HepG2 (cell line): ENCODE data around the gene KREMEN1. TPM values are rescaled to one million over a fixed set of nuclear protein-coding genes. Genes with fewer than 3 reads are reported as not detected.

Source experiments
- ATAC-seq: fragments of 200-7000 bp; cut with Tn5 transposase; 3 replicates; pipeline ENCODE4 v1.9.1; 2020; ENCODE audit warnings: mild to moderate bottlenecking, moderate library complexity
- BruUV-seq: library from RNA; stranded (reverse); fragments of 400-500 nt; replicated peaks from 2 replicates; lab custom pipeline; 2021; lab: Mats Ljungman, UMichigan
- CTCF ChIA-PET: fragments of 300-600 bp; formaldehyde crosslinking; extraction: SDS; loops from one replicate; lab custom pipeline; 2021; ENCODE audit warnings: low total read pairs, inconsistent platforms, low intra/inter-chr PET ratio; lab: Yijun Ruan, JAX
- POLR2A ChIA-PET: fragments of 350-600 bp; sonication (Branson Sonifier 250); formaldehyde crosslinking; loops from one replicate; lab custom pipeline; 2020; ENCODE audit warnings: antibody characterized with exemption, inconsistent platforms; lab: Yijun Ruan, JAX
- DNase-seq: peaks from one replicate; pipeline ENCODE4 v3.0.0-alpha.2; 2015; ENCODE audit warnings: low spot score
- FAIRE-seq: peaks from 3 replicates; lab custom pipeline; 2011; peaks lifted over from hg19 to GRCh38; lab: Jason Lieb, UNC
- H2AFZ ChIP-seq: one replicate; pipeline ENCODE4 v1.6.1; 2011; ENCODE audit warnings: low read length, inconsistent platforms
- H3K27ac ChIP-seq: fragments of 300-600 bp; 3 replicates; pipeline ENCODE4 v1.8.0; 2011; ENCODE audit warnings: mixed run types, mild to moderate bottlenecking, mixed read lengths, low read length, inconsistent platforms; ENCODE audit not compliant: insufficient read depth; ENCODE audit errors: extremely low read length
- H3K27me3 ChIP-seq, 2 experiments: fragments of 200-600 bp in 1 of 2; 2 replicates in 1 of 2; 3 replicates in 1 of 2; pipeline versions ENCODE4 v1.6.0 to v1.8.0; 2011; ENCODE audit warnings: low read length in 2 of 2, mild to moderate bottlenecking in 2 of 2, moderate library complexity in 2 of 2, inconsistent platforms in 1 of 2; ENCODE audit not compliant: insufficient read depth in 2 of 2, control insufficient read depth in 1 of 2
- H3K36me3 ChIP-seq, 2 experiments: fragments of 200-600 bp in 1 of 2; replicated peaks in 1 of 2; 2 replicates in 1 of 2; 3 replicates in 1 of 2; pipeline versions ENCODE4 v1.5.1 to v1.8.0; 2011; ENCODE audit warnings: low read length in 2 of 2, inconsistent platforms in 1 of 2; ENCODE audit not compliant: insufficient read depth in 2 of 2, control insufficient read depth in 1 of 2
- H3K4me1 ChIP-seq: 2 replicates; pipeline ENCODE4 v1.5.1; 2012; ENCODE audit warnings: low read length, inconsistent platforms; ENCODE audit not compliant: insufficient read depth
- H3K4me2 ChIP-seq: 2 replicates; pipeline ENCODE4 v1.6.0; 2011; ENCODE audit warnings: low read depth, low read length, inconsistent platforms
- H3K4me3 ChIP-seq, 3 experiments: fragments of 200-600 bp in 1 of 3; sonication (generic), shearing (Covaris generic) in 1 of 3; replicated peaks in 1 of 3; 2 replicates each; pipeline ENCODE4 v1.5.1; 2011 to 2016; ENCODE audit warnings: low read length in 3 of 3, inconsistent platforms in 2 of 3, low read depth in 2 of 3, mild to moderate bottlenecking in 2 of 3, control low read depth in 1 of 3, mixed read lengths in 1 of 3; ENCODE audit not compliant: insufficient read depth in 1 of 3
- H3K79me2 ChIP-seq: one replicate; pipeline ENCODE4 v1.6.1; 2011; ENCODE audit warnings: low read length, inconsistent platforms; ENCODE audit not compliant: insufficient read depth
- H3K9ac ChIP-seq: 2 replicates; pipeline ENCODE4 v1.6.0; 2011; ENCODE audit warnings: mild to moderate bottlenecking, low read depth, low read length, inconsistent platforms; ENCODE audit not compliant: insufficient read depth
- H3K9me3 ChIP-seq: 2 replicates; pipeline ENCODE4 v1.5.1; 2012; ENCODE audit warnings: mild to moderate bottlenecking, low read length
- H4K20me1 ChIP-seq: 2 replicates; pipeline ENCODE4 v1.6.0; 2011; ENCODE audit warnings: inconsistent platforms, mild to moderate bottlenecking, low read length, moderate library complexity; ENCODE audit not compliant: insufficient read depth
- KLF9 ChIP-seq: IDR thresholded peaks from 2 replicates; pipeline ENCODE4 v1.6.1; 2016; ENCODE audit warnings: low read depth
- TAF15 ChIP-seq: fragments of 200-400 bp; formaldehyde crosslinking; IDR thresholded peaks from one replicate; pipeline ENCODE4 v1.6.1; 2018; ENCODE audit warnings: mild to moderate bottlenecking, low read depth, low read length; ENCODE audit not compliant: poor library complexity, severe bottlenecking
- TCF7 ChIP-seq: sonication (generic); IDR thresholded peaks from 2 replicates; pipeline ENCODE4 v1.6.1; 2016; ENCODE audit warnings: antibody characterized with exemption, low read depth
- ZNF180 ChIP-seq: sonication (generic); formaldehyde crosslinking; IDR thresholded peaks from 2 replicates; pipeline ENCODE4 v1.4.0; 2020; ENCODE audit warnings: low read depth, missing genetic modification reagents, borderline replicate concordance
- ZNF484 ChIP-seq: sonication (generic); formaldehyde crosslinking; IDR thresholded peaks from 2 replicates; pipeline ENCODE4 v1.5.1; 2020; ENCODE audit warnings: mild to moderate bottlenecking, low read depth, missing genetic modification reagents, borderline replicate concordance
- WGBS: methylation state at CpG from one replicate; pipeline ENCODE4 v1.1.6; 2017; ENCODE audit warnings: low lambda C conversion rate; 5-methylcytosine and 5-hydroxymethylcytosine counted together
- in situ Hi-C: cut with HindIII; loops from 2 replicates; pipeline ENCODE4 v1.10.0; 2017; ENCODE audit warnings: low pct_unique_long_range_greater_than_20kb; ENCODE audit not compliant: extremely low pct_ligation_motif_present
- intact Hi-C: fragments of 100-400 bp; cut with micrococcal nuclease; formaldehyde crosslinking; loops from one replicate; pipeline ENCODE4 v1.10.0; 2022; ENCODE audit not compliant: unreplicated experiment
- polyA plus RNA-seq, 8 experiments: library from polyadenylated mRNA; depleted of rRNA in 3 of 8; stranded (reverse) in 7 of 8; unstranded in 1 of 8; fragments of >200 nt; fragmentation: Illumina TruSeq in 4 of 8; extraction: Trizol in 4 of 8; gene quantifications; 2 replicates each; pipeline versions ENCODE4 v1.2.1 to v1.2.3, GENCODE V29; 2011 to 2016; ENCODE audit warnings: low read depth in 4 of 8, missing spikeins in 1 of 8, mixed read lengths in 1 of 8; ENCODE audit not compliant: insufficient read depth in 1 of 8
- total RNA-seq, 5 experiments: library from RNA; depleted of rRNA; stranded (reverse); fragments of >200 nt; fragmentation: Illumina TruSeq; extraction: Trizol; gene quantifications; 2 replicates each; pipeline ENCODE4 v1.2.3, GENCODE V29; 2016; ENCODE audit warnings: low read depth in 1 of 5
- TF ChIP-seq, protein P1 (sequence below), 2 experiments: sonication (generic) in 1 of 2; formaldehyde crosslinking in 1 of 2; IDR thresholded peaks; 2 replicates each; pipeline versions ENCODE4 v1.4.0 to v1.6.1; 2018 to 2020; ENCODE audit warnings: missing genetic modification reagents in 2 of 2, borderline replicate concordance in 1 of 2, low read depth in 1 of 2, mild to moderate bottlenecking in 1 of 2, missing biosample characterization in 1 of 2
- TF ChIP-seq, protein P2 (sequence below): sonication (generic); formaldehyde crosslinking; IDR thresholded peaks from 2 replicates; pipeline ENCODE4 v1.4.0; 2020; ENCODE audit warnings: missing genetic modification reagents
- TF ChIP-seq, protein P3 (sequence below): sonication (generic); formaldehyde crosslinking; IDR thresholded peaks from 2 replicates; pipeline ENCODE4 v1.5.0; 2020; ENCODE audit warnings: mild to moderate bottlenecking, missing genetic modification reagents, moderate library complexity

The KREMEN1 gene
- total and polyA plus RNA-seq, 2 of the 13 experiments (the other 11 are each of a cell fraction or from before 2014, with no cell fraction given), result 9.8 to 13.8 TPM

GRCh38 chr22:29213493-29213892, 140.7 kb downstream of the KREMEN1 start:
- intact Hi-C loops, result no loop called here
- Histone ChIP-seq H3K27me3 (peaks cover 0 to 15% of the 10 kb centered on the region in 2 experiments; a peak in 4 of 5 replicates), H3K79me2 (no peaks in the 10 kb centered on the region), H3K9me3 (no peaks in the 10 kb centered on the region), H2AFZ (no peak overlapping the region), H3K4me3 (no peak overlapping the region)
- DNase-seq (no peak), FAIRE-seq (no peak)
- POLR2A ChIA-PET, result no interaction called here
- CTCF ChIA-PET, result no interaction called here
- in situ Hi-C loops, result no loop called here
- BruUV-seq, result no TSS peak
- TF ChIP-seq TCF7, result no peak
- TF ChIP-seq, protein P1, sequence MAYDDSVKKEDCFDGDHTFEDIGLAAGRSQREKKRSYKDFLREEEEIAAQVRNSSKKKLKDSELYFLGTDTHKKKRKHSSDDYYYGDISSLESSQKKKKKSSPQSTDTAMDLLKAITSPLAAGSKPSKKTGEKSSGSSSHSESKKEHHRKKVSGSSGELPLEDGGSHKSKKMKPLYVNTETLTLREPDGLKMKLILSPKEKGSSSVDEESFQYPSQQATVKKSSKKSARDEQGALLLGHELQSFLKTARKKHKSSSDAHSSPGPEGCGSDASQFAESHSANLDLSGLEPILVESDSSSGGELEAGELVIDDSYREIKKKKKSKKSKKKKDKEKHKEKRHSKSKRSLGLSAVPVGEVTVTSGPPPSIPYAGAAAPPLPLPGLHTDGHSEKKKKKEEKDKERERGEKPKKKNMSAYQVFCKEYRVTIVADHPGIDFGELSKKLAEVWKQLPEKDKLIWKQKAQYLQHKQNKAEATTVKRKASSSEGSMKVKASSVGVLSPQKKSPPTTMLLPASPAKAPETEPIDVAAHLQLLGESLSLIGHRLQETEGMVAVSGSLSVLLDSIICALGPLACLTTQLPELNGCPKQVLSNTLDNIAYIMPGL (CRISPR knock-in tag; IDR thresholded peaks at IDR 0.05; ENCODE audit: borderline replicate concordance in 1 of 2, low read depth in 1 of 2), result no peak
- no peak for TF ChIP-seq ZNF484 (CRISPR knock-in tag)
- TF ChIP-seq, all 625 proteins: peak for 0
- no peaks in the 10 kb centered on the region for H3K36me3 ChIP-seq
- no peak overlapping the region for H3K9ac ChIP-seq
- H3K4me1 ChIP-seq, result peaks cover 22% of the 10 kb centered on the region
- H4K20me1 ChIP-seq, result no peaks in the 10 kb centered on the region
- no peak overlapping the region for H3K4me2 ChIP-seq
- ATAC-seq, result no peak
- no peak overlapping the region for H3K27ac ChIP-seq
- 27% methylated on average over 8 of the region's 9 CpGs for WGBS

DNA sequence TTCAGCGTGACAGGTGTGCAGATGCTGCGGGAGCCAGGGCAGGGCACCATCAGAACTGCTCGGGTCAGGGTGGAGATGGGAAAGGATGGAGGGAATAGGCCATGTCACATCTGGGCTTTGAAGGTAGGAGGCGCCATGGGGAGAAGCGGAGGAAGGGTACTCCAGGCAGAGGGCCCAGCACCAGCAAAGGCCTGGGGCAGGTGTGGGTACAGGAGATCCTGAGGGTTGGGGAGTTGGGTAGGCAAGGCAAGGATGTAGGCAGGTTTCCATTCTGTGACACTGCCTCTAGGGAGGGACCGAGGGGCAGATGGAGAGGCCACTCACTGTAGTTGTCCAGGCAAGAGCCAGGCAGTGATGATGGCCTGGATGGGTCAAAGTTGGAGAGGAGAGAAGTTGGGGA, 141.4 kb downstream of the KREMEN1 start:
- Histone ChIP-seq H3K27ac (no peak overlapping the region), H2AFZ (no peak overlapping the region), H3K4me1 (peaks cover 17% of the 10 kb centered on the region), H3K4me3 (no peak overlapping the region), H3K36me3 (no peaks in the 10 kb centered on the region), H3K4me2 (no peak overlapping the region), H3K9me3 (no peaks in the 10 kb centered on the region), H3K27me3 (peaks cover 0 to 11% of the 10 kb centered on the region in 2 experiments; a peak in 3 of 5 replicates), H3K9ac (no peak overlapping the region), H3K79me2 (no peaks in the 10 kb centered on the region), H4K20me1 (no peaks in the 10 kb centered on the region)
- intact Hi-C loops, result no loop called here
- CTCF ChIA-PET, result no interaction called here
- TF ChIP-seq ZNF180 (no peak), TAF15 (no peak), KLF9 (CRISPR knock-in tag) (no peak)
- TF ChIP-seq, protein P2, sequence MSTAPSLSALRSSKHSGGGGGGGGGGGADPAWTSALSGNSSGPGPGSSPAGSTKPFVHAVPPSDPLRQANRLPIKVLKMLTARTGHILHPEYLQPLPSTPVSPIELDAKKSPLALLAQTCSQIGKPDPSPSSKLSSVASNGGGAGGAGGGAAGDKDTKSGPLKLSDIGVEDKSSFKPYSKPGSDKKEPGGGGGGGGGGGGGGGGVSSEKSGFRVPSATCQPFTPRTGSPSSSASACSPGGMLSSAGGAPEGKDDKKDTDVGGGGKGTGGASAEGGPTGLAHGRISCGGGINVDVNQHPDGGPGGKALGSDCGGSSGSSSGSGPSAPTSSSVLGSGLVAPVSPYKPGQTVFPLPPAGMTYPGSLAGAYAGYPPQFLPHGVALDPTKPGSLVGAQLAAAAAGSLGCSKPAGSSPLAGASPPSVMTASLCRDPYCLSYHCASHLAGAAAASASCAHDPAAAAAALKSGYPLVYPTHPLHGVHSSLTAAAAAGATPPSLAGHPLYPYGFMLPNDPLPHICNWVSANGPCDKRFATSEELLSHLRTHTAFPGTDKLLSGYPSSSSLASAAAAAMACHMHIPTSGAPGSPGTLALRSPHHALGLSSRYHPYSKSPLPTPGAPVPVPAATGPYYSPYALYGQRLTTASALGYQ, result no peak
- TF ChIP-seq, protein P3, sequence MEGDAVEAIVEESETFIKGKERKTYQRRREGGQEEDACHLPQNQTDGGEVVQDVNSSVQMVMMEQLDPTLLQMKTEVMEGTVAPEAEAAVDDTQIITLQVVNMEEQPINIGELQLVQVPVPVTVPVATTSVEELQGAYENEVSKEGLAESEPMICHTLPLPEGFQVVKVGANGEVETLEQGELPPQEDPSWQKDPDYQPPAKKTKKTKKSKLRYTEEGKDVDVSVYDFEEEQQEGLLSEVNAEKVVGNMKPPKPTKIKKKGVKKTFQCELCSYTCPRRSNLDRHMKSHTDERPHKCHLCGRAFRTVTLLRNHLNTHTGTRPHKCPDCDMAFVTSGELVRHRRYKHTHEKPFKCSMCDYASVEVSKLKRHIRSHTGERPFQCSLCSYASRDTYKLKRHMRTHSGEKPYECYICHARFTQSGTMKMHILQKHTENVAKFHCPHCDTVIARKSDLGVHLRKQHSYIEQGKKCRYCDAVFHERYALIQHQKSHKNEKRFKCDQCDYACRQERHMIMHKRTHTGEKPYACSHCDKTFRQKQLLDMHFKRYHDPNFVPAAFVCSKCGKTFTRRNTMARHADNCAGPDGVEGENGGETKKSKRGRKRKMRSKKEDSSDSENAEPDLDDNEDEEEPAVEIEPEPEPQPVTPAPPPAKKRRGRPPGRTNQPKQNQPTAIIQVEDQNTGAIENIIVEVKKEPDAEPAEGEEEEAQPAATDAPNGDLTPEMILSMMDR, result no peak
- FAIRE-seq, result no peak
- DNase-seq, result no peak
- in situ Hi-C loops, result no loop called here
- POLR2A ChIA-PET, result no interaction called here
- no TSS peak for BruUV-seq
- 52% methylated on average over 6 of the region's 6 CpGs for WGBS
- ATAC-seq, result no peak
